HFF-Myc (cell line): ENCODE results near the gene MFSD11.
"Not testable (repeated sequence)": the region's sequence is repeated elsewhere in the genome, so short reads cannot be mapped to it uniquely, and the experiment has no call there.

Experiments used
- DNase-seq: peaks from one replicate; pipeline ENCODE4 v3.0.0-alpha.2; 2011; ENCODE audit warnings: low read depth; ENCODE audit errors: extremely low read depth
- H3K4me3 ChIP-seq: replicated peaks from 2 replicates; pipeline ENCODE4 v1.5.1; 2011; ENCODE audit warnings: low read depth, mild to moderate bottlenecking, control low read depth, low read length
- CTCF ChIP-seq: IDR thresholded peaks from 2 replicates; pipeline ENCODE4 v1.5.1; 2012; ENCODE audit warnings: mild to moderate bottlenecking, low read depth, low read length, control low read depth; ENCODE audit errors: missing control alignments

MFSD11 gene

GRCh38 chr17:76797241-76797840, 59.4 kb downstream of the MFSD11 start:
- TF ChIP-seq CTCF = no peak
- no peak for DNase-seq
- no peak overlapping the region for H3K4me3 ChIP-seq

GRCh38 chr17:76801706-76802105, 63.8 kb downstream of the MFSD11 start:
- no peak overlapping the region for H3K4me3 ChIP-seq
- no peak for TF ChIP-seq CTCF
- no peak for DNase-seq

- no peak for TF ChIP-seq CTCF
- no peak overlapping the region for H3K4me3 ChIP-seq
- no peak for DNase-seq
Measured at GRCh38 chr17:76805319-76805718, 67.4 kb downstream of the MFSD11 start.

- not testable (repeated sequence) for DNase-seq, H3K4me3 ChIP-seq
Measured at GRCh38 chr17:76806151-76806550, 68.2 kb downstream of the MFSD11 start.

GRCh38 chr17:76806767-76807166, 68.8 kb downstream of the MFSD11 start:
- not testable (repeated sequence) for H3K4me3 ChIP-seq, DNase-seq

GRCh38 chr17:76808326-76808725, 70.4 kb downstream of the MFSD11 start:
- no peak for TF ChIP-seq CTCF
- H3K4me3 ChIP-seq = no peak overlapping the region
- no peak for DNase-seq

GRCh38 chr17:76810956-76811355, 73.0 kb downstream of the MFSD11 start:
- TF ChIP-seq CTCF = no peak
- no peak overlapping the region for H3K4me3 ChIP-seq
- no peak for DNase-seq

- H3K4me3 ChIP-seq = no peak overlapping the region
- no peak for DNase-seq
- TF ChIP-seq CTCF = no peak
Measured at GRCh38 chr17:76811834-76812233, 73.9 kb downstream of the MFSD11 start.
